GM23248 (cell line): ENCODE data around the gene INPP5A.

Experiments
- EZH2 ChIP-seq: fragments of 200-600 bp; sonication (generic); IDR thresholded peaks from 2 replicates; pipeline ENCODE4 v1.6.1; 2018; ENCODE audit warnings: antibody characterized with exemption, mild to moderate bottlenecking; ENCODE audit not compliant: insufficient read depth, poor library complexity, severe bottlenecking
- EZH2phosphoT487 ChIP-seq: fragments of 200-600 bp; sonication (generic); IDR thresholded peaks from 2 replicates; pipeline ENCODE4 v1.6.1; 2018; ENCODE audit warnings: antibody characterized with exemption, moderate library complexity, mild to moderate bottlenecking, low read depth; ENCODE audit not compliant: insufficient read depth

- TF ChIP-seq EZH2phosphoT487 (0 out of 2 replicates have a peak, but pooled peaks have one; percentile 12), EZH2 (no peak)
Observed at GRCh38 chr10:132788180-132788830, 250.7 kb downstream of the INPP5A start.
